ENCODE results near the gene GP1BB.

GP1BB gene

GRCh38 chr22:19749876-19750275, 26.5 kb downstream of the GP1BB start:
- TF ChIP-seq EZH2phosphoT487 (IDR thresholded peaks at IDR 0.05; ENCODE audit: borderline replicate concordance): no peak
- no peak for TF ChIP-seq CTCF (conservative IDR thresholded peaks at IDR 0.05; ENCODE audit: low read length)
- Histone ChIP-seq H3K4me1 (ENCODE audit: insufficient read depth, low read length, poor library complexity, severe bottlenecking) (no peaks in the 10 kb centered on the region), H3K4me3 (ENCODE audit: low read length, poor library complexity, severe bottlenecking) (no peak overlapping the region), H4K20me1 (ENCODE audit: insufficient read depth, low read length, poor library complexity, severe bottlenecking) (no peaks in the 10 kb centered on the region), H3K9ac (ENCODE audit: low read depth, low read length, poor library complexity, severe bottlenecking) (no peak overlapping the region), H3K4me2 (ENCODE audit: low read depth, low read length, poor library complexity, severe bottlenecking) (no peak overlapping the region), H3F3A (ENCODE audit: low read depth) (no peaks in the 10 kb centered on the region), H3K79me2 (ENCODE audit: insufficient read depth, low read length) (no peaks in the 10 kb centered on the region), H2AFZ (ENCODE audit: low read length) (no peak overlapping the region), H3K27me3 (ENCODE audit: insufficient read depth, low read length, poor library complexity, severe bottlenecking) (no peaks in the 10 kb centered on the region), H3K9me2 (replicated peaks; ENCODE audit: low read depth, low read length) (no peaks in the 10 kb centered on the region), H3K36me3 (ENCODE audit: insufficient read depth, low read length) (no peaks in the 10 kb centered on the region), H3K9me3 (ENCODE audit: insufficient read depth, low read depth, low read length) (no peaks in the 10 kb centered on the region)

- Histone ChIP-seq H3K36me3 (ENCODE audit: insufficient read depth, low read length) (no peaks in the 10 kb centered on the region), H2AFZ (ENCODE audit: low read length) (no peak overlapping the region), H3K4me3 (ENCODE audit: low read length, poor library complexity, severe bottlenecking) (no peak overlapping the region), H3F3A (ENCODE audit: low read depth) (no peaks in the 10 kb centered on the region), H3K79me2 (ENCODE audit: insufficient read depth, low read length) (no peaks in the 10 kb centered on the region), H3K9ac (ENCODE audit: low read depth, low read length, poor library complexity, severe bottlenecking) (no peak overlapping the region), H3K9me3 (ENCODE audit: insufficient read depth, low read depth, low read length) (no peaks in the 10 kb centered on the region), H3K9me2 (replicated peaks; ENCODE audit: low read depth, low read length) (no peaks in the 10 kb centered on the region), H4K20me1 (ENCODE audit: insufficient read depth, low read length, poor library complexity, severe bottlenecking) (no peaks in the 10 kb centered on the region), H3K27me3 (ENCODE audit: insufficient read depth, low read length, poor library complexity, severe bottlenecking) (no peaks in the 10 kb centered on the region), H3K4me1 (ENCODE audit: insufficient read depth, low read length, poor library complexity, severe bottlenecking) (no peaks in the 10 kb centered on the region), H3K4me2 (ENCODE audit: low read depth, low read length, poor library complexity, severe bottlenecking) (no peak overlapping the region)
- TF ChIP-seq CTCF (conservative IDR thresholded peaks at IDR 0.05; ENCODE audit: low read length): no peak
- no peak for TF ChIP-seq EZH2phosphoT487 (IDR thresholded peaks at IDR 0.05; ENCODE audit: borderline replicate concordance)
Observed at GRCh38 chr22:19750507-19751490, 27.5 kb downstream of the GP1BB start.

- Histone ChIP-seq H2AFZ (ENCODE audit: low read length) (no peak overlapping the region), H3K4me2 (ENCODE audit: low read depth, low read length, poor library complexity, severe bottlenecking) (no peak overlapping the region), H3K79me2 (ENCODE audit: insufficient read depth, low read length) (no peaks in the 10 kb centered on the region), H3K9me3 (ENCODE audit: insufficient read depth, low read depth, low read length) (no peaks in the 10 kb centered on the region), H3K36me3 (ENCODE audit: insufficient read depth, low read length) (no peaks in the 10 kb centered on the region), H3K9ac (ENCODE audit: low read depth, low read length, poor library complexity, severe bottlenecking) (no peak overlapping the region), H3K4me1 (ENCODE audit: insufficient read depth, low read length, poor library complexity, severe bottlenecking) (no peaks in the 10 kb centered on the region), H3K4me3 (ENCODE audit: low read length, poor library complexity, severe bottlenecking) (no peak overlapping the region), H3F3A (ENCODE audit: low read depth) (no peaks in the 10 kb centered on the region), H4K20me1 (ENCODE audit: insufficient read depth, low read length, poor library complexity, severe bottlenecking) (no peaks in the 10 kb centered on the region), H3K9me2 (replicated peaks; ENCODE audit: low read depth, low read length) (no peaks in the 10 kb centered on the region), H3K27me3 (ENCODE audit: insufficient read depth, low read length, poor library complexity, severe bottlenecking) (no peaks in the 10 kb centered on the region)
- TF ChIP-seq EZH2phosphoT487 (IDR thresholded peaks at IDR 0.05; ENCODE audit: borderline replicate concordance) (no peak), CTCF (conservative IDR thresholded peaks at IDR 0.05; ENCODE audit: low read length) (no peak)
Observed at GRCh38 chr22:19751497-19752245, 28.3 kb downstream of the GP1BB start.
